HCT116 (cell line): ENCODE results near the gene TLL2. TPM values are rescaled to one million over a fixed set of nuclear protein-coding genes. Genes with fewer than 3 reads are reported as not detected.

ENCODE experiments used
- ATAC-seq: fragments of 200-7000 bp; cut with Tn5 transposase; 2 replicates; pipeline ENCODE4 v1.9.1; 2020; ENCODE audit warnings: mild to moderate bottlenecking, moderate library complexity
- BruUV-seq: library from RNA; stranded (reverse); fragments of 400-500 nt; replicated peaks from 2 replicates; lab custom pipeline; 2021; lab: Mats Ljungman, UMichigan
- CTCF ChIA-PET: fragments of 300-600 bp; sonication (Branson Sonifier 250); formaldehyde crosslinking; loops from one replicate; lab custom pipeline; 2021; ENCODE audit warnings: antibody characterized with exemption; lab: Charles Lee
- POLR2A ChIA-PET: fragments of 300-600, 350-600 bp; sonication (Branson Sonifier 250); formaldehyde crosslinking; loops from one replicate; lab custom pipeline; 2021; ENCODE audit warnings: antibody characterized with exemption; lab: Charles Lee
- RAD21 ChIA-PET, 2 experiments: fragments of 300-600 bp; sonication (Branson Sonifier 250); formaldehyde crosslinking; loops; one replicate each; lab custom pipeline; 2023; ENCODE audit warnings: low total read pairs in 2 of 2; ENCODE audit not compliant: uncharacterized antibody in 2 of 2, unreplicated experiment in 2 of 2, low non-redundant PET in 1 of 2; lab: Charles Lee
- DNase-seq: peaks from one replicate; pipeline ENCODE4 v3.0.0-alpha.2; 2010; ENCODE audit warnings: low read depth, low spot score
- H2AFZ ChIP-seq: fragments of 200-600 bp; shearing (Covaris generic), sonication (generic); 2 replicates; pipeline ENCODE4 v1.6.1; 2017; ENCODE audit warnings: low read depth, mixed run types, mixed read lengths, antibody characterized with exemption, low read length; ENCODE audit not compliant: poor library complexity, severe bottlenecking
- H3K27ac ChIP-seq: 2 replicates; pipeline ENCODE4 v1.5.1; 2012; ENCODE audit warnings: low read depth, low read length
- H3K27me3 ChIP-seq: fragments of 200-600 bp; sonication (generic); 2 replicates; pipeline ENCODE4 v1.6.1; 2016; ENCODE audit warnings: mixed run types, low read length, mixed read lengths; ENCODE audit not compliant: insufficient read depth
- H3K36me3 ChIP-seq, 2 experiments: fragments of 200-500 bp in 1 of 2; fragments of 200-600 bp in 1 of 2; sonication (Bioruptor generic) in 1 of 2; sonication (generic) in 1 of 2; 2 replicates each; pipeline versions ENCODE4 v1.5.1 to v1.6.1; 2014 to 2016; ENCODE audit warnings: low read length in 2 of 2, inconsistent platforms in 1 of 2, mixed read lengths in 1 of 2, mixed run types in 1 of 2; ENCODE audit not compliant: insufficient read depth in 2 of 2, control insufficient read depth in 1 of 2
- H3K4me1 ChIP-seq, 2 experiments: fragments of 200-600 bp in 1 of 2; sonication (generic) in 1 of 2; 2 replicates each; pipeline versions ENCODE4 v1.5.1 to v1.6.1; 2012 to 2017; ENCODE audit warnings: low read length in 2 of 2, inconsistent platforms in 1 of 2, mild to moderate bottlenecking in 1 of 2, mixed read lengths in 1 of 2, mixed run types in 1 of 2, moderate library complexity in 1 of 2; ENCODE audit not compliant: insufficient read depth in 2 of 2, control insufficient read depth in 1 of 2
- H3K4me2 ChIP-seq: fragments of 200-600 bp; sonication (generic); 2 replicates; pipeline ENCODE4 v1.6.1; 2017; ENCODE audit warnings: mixed run types, low read length, mixed read lengths
- H3K4me3 ChIP-seq, 2 experiments: fragments of 200-600 bp in 1 of 2; sonication (generic) in 1 of 2; replicated peaks in 1 of 2; 2 replicates each; pipeline ENCODE4 v1.5.1; 2011 to 2016; ENCODE audit warnings: low read length in 2 of 2, control low read depth in 1 of 2, low read depth in 1 of 2, mild to moderate bottlenecking in 1 of 2, mixed read lengths in 1 of 2, mixed run types in 1 of 2
- H3K79me2 ChIP-seq: fragments of 200-600 bp; sonication (generic); 2 replicates; pipeline ENCODE4 v1.6.1; 2017; ENCODE audit warnings: mild to moderate bottlenecking, mixed run types, low read length, moderate library complexity, mixed read lengths; ENCODE audit not compliant: insufficient read depth
- H3K9ac ChIP-seq: fragments of 200-600 bp; sonication (generic); 2 replicates; pipeline ENCODE4 v1.6.1; 2016; ENCODE audit warnings: low read length, mixed read lengths
- H3K9me2 ChIP-seq: fragments of 200-600 bp; sonication (generic), shearing (Covaris generic); 2 replicates; pipeline ENCODE4 v1.6.1; 2017; ENCODE audit warnings: mixed run types, mild to moderate bottlenecking, moderate library complexity; ENCODE audit not compliant: insufficient read depth
- H3K9me3 ChIP-seq, 2 experiments: fragments of 200-500 bp in 1 of 2; fragments of 200-600 bp in 1 of 2; sonication (Bioruptor generic) in 1 of 2; sonication (generic) in 1 of 2; 2 replicates each; pipeline ENCODE4 v1.6.1; 2014 to 2017; ENCODE audit warnings: low read length in 2 of 2, mixed read lengths in 2 of 2, inconsistent platforms in 1 of 2, low read depth in 1 of 2, mild to moderate bottlenecking in 1 of 2, mixed run types in 1 of 2, moderate library complexity in 1 of 2; ENCODE audit not compliant: control insufficient read depth in 1 of 2, insufficient read depth in 1 of 2
- H4K20me1 ChIP-seq: fragments of 200-600 bp; sonication (generic), shearing (Covaris generic); 2 replicates; pipeline ENCODE4 v1.6.1; 2017; ENCODE audit warnings: mixed run types, mild to moderate bottlenecking, moderate library complexity; ENCODE audit not compliant: insufficient read depth
- ATF3 ChIP-seq: IDR thresholded peaks from 2 replicates; pipeline ENCODE4 v1.6.1; 2012
- CBX3 ChIP-seq: IDR thresholded peaks from 2 replicates; pipeline ENCODE4 v1.6.1; 2012; ENCODE audit warnings: low read depth
- CEBPB ChIP-seq: IDR thresholded peaks from 2 replicates; pipeline ENCODE4 v1.6.1; 2012; ENCODE audit warnings: low read depth
- EGR1 ChIP-seq: IDR thresholded peaks from 2 replicates; pipeline ENCODE4 v1.6.1; 2012; ENCODE audit warnings: low read depth
- JUND ChIP-seq: IDR thresholded peaks from 2 replicates; pipeline ENCODE4 v1.6.1; 2012
- POLR2A ChIP-seq: IDR thresholded peaks from 2 replicates; pipeline ENCODE4 v1.7.0; 2011; ENCODE audit warnings: borderline replicate concordance; ENCODE audit not compliant: insufficient read depth, insufficient read length; ENCODE audit errors: extremely low read depth
- REST ChIP-seq: IDR thresholded peaks from 2 replicates; pipeline ENCODE4 v1.6.1; 2012; ENCODE audit warnings: low read depth
- SRF ChIP-seq: IDR thresholded peaks from 2 replicates; pipeline ENCODE4 v1.6.1; 2012; ENCODE audit warnings: low read depth
- YY1 ChIP-seq: IDR thresholded peaks from 2 replicates; pipeline ENCODE4 v1.6.1; 2011; ENCODE audit warnings: low read length, low read depth, moderate library complexity, mild to moderate bottlenecking; ENCODE audit not compliant: insufficient replicate concordance; ENCODE audit errors: extremely low read depth
- intact Hi-C: fragments of 100-400 bp; cut with micrococcal nuclease; formaldehyde crosslinking; loops from 2 replicates; pipeline ENCODE4 v1.10.0; 2022
- total RNA-seq: library from RNA; stranded (reverse); gene quantifications from one replicate; pipeline ENCODE4 v1.2.1, GENCODE V29; 2021; ENCODE audit not compliant: unreplicated experiment

Gene TLL2
- total RNA-seq, 1 experiment from 2014 or later, result 1.3 TPM

- TF ChIP-seq EGR1, result no peak
- no peak for TF ChIP-seq ATF3
- TF ChIP-seq POLR2A, result no peak
- no peak for TF ChIP-seq REST
- no peak for TF ChIP-seq SRF
- no peak for TF ChIP-seq CEBPB
- TF ChIP-seq JUND, result no peak
- TF ChIP-seq YY1, result no peak
- TF ChIP-seq CBX3, result no peak
- H3K4me2 ChIP-seq, result no peak overlapping the region
- H3K27me3 ChIP-seq, result no peaks in the 10 kb centered on the region
- no peaks in the 10 kb centered on the region for H3K9me2 ChIP-seq
- ATAC-seq, result no peak
- peaks cover 48% of the 10 kb centered on the region for H3K79me2 ChIP-seq
- DNase-seq, result no peak
- H3K9me3 ChIP-seq, result no peaks in the 10 kb centered on the region
- no peak overlapping the region for H3K4me3 ChIP-seq
- BruUV-seq, result no TSS peak
- H2AFZ ChIP-seq, result no peak overlapping the region
- H3K9ac ChIP-seq, result no peak overlapping the region
- H4K20me1 ChIP-seq, result peaks cover 29% of the 10 kb centered on the region; the same call in 1 of the 2 replicates
- ChIA-PET CTCF (interaction anchor here (1.8 kb wide), 1 partner anchor 19 kb away, joined by 5 read pairs; the partner anchor contains the start of gene TLL2), POLR2A (no interaction called here), RAD21 (no interaction called here)
- H3K36me3 ChIP-seq, result peaks cover 4 to 16% of the 10 kb centered on the region in 2 experiments; a peak in 2 of 4 replicates
- H3K4me1 ChIP-seq, result no peaks in the 10 kb centered on the region
- intact Hi-C loops, result no loop called here
- H3K27ac ChIP-seq, result no peak overlapping the region
Measured at GRCh38 chr10:96532523-96532922, 18.8 kb upstream of the TLL2 start.
